Measurements from ENCODE around the gene UGGT1. TPM values are rescaled to one million over a fixed set of nuclear protein-coding genes. Genes with fewer than 3 reads are reported as not detected.

Gene UGGT1
- total and polyA plus RNA-seq, 9 of the 15 experiments (the other 6 are each of a cell fraction or from before 2014, with no cell fraction given): 5.1 to 56.4 (median 37.9) TPM

DNA sequence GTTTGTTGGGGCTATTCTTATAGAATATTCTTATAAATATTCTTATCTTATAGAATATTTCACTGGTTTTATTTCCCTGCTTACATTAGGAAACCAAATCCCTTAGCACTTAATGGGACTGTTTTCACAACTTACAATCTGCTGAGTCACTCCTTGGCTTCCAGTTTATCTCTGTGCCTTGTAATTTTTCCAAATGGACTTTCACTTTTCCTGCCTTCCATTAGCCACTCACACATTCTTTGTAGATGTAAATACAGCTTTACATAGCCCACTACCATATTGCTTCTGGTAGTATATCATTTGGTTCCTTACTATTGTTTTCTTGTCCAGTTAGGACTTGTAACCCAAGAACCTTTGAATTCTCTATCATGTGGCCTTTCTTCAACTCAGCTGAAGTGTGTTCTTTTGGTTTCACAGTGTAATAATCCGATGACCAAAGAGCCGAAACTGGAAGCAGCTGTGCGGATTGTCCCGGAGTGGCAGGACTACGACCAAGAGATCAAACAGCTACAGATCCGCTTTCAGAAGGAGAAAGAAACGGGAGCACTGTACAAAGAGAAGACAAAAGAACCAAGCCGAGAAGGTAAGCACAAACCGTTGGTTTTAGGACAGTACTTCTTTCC is 96.1 kb downstream of the UGGT1 start (continued):
- TF ChIP-seq SMARCC2 (IDR thresholded peaks at IDR 0.05; ENCODE audit: low read depth) (no peak), ZNF830 (CRISPR knock-in tag; IDR thresholded peaks at IDR 0.05) (no peak), NCOA1 (IDR thresholded peaks at IDR 0.05; ENCODE audit: low read depth) (no peak), ILK (tag; IDR thresholded peaks at IDR 0.05; ENCODE audit: borderline replicate concordance, low read depth) (no peak), FOXJ3 (CRISPR knock-in tag; IDR thresholded peaks at IDR 0.05) (no peak), ZNF12 (CRISPR knock-in tag; IDR thresholded peaks at IDR 0.05) (no peak), PTBP1 (IDR thresholded peaks at IDR 0.05; ENCODE audit: low read depth, low read length) (no peak), RBM25 (IDR thresholded peaks at IDR 0.05; ENCODE audit: low read depth, low read length, severe bottlenecking) (no peak), ZNF316 (IDR thresholded peaks at IDR 0.05) (peak; percentile 91), ZFP30 (CRISPR knock-in tag; IDR thresholded peaks at IDR 0.05; ENCODE audit: borderline replicate concordance) (no peak), RBM34 (IDR thresholded peaks at IDR 0.05; ENCODE audit: borderline replicate concordance, insufficient read depth, low read length) (no peak), ARNT (IDR thresholded peaks at IDR 0.05) (no peak), ZSCAN32 (CRISPR knock-in tag; IDR thresholded peaks at IDR 0.05) (no peak), KDM1A (IDR thresholded peaks at IDR 0.05) (no peak), RAD51 (IDR thresholded peaks at IDR 0.05; ENCODE audit: borderline replicate concordance, low read depth) (no peak), NFXL1 (CRISPR knock-in tag; IDR thresholded peaks at IDR 0.05) (no peak), PCBP1 (IDR thresholded peaks at IDR 0.05; ENCODE audit: low read depth, low read length, poor library complexity, severe bottlenecking) (no peak), ZNF354B (CRISPR knock-in tag; IDR thresholded peaks at IDR 0.05) (no peak)
- TF ChIP-seq, protein P1, sequence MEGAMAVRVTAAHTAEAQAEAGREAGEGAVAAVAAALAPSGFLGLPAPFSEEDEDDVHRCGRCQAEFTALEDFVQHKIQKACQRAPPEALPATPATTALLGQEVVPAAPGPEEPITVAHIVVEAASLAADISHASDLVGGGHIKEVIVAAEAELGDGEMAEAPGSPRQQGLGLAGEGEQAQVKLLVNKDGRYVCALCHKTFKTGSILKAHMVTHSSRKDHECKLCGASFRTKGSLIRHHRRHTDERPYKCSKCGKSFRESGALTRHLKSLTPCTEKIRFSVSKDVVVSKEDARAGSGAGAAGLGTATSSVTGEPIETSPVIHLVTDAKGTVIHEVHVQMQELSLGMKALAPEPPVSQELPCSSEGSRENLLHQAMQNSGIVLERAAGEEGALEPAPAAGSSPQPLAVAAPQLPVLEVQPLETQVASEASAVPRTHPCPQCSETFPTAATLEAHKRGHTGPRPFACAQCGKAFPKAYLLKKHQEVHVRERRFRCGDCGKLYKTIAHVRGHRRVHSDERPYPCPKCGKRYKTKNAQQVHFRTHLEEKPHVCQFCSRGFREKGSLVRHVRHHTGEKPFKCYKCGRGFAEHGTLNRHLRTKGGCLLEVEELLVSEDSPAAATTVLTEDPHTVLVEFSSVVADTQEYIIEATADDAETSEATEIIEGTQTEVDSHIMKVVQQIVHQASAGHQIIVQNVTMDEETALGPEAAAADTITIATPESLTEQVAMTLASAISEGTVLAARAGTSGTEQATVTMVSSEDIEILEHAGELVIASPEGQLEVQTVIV (CRISPR knock-in tag; IDR thresholded peaks at IDR 0.05; ENCODE audit: borderline replicate concordance): no peak
- TF ChIP-seq, protein P2, sequence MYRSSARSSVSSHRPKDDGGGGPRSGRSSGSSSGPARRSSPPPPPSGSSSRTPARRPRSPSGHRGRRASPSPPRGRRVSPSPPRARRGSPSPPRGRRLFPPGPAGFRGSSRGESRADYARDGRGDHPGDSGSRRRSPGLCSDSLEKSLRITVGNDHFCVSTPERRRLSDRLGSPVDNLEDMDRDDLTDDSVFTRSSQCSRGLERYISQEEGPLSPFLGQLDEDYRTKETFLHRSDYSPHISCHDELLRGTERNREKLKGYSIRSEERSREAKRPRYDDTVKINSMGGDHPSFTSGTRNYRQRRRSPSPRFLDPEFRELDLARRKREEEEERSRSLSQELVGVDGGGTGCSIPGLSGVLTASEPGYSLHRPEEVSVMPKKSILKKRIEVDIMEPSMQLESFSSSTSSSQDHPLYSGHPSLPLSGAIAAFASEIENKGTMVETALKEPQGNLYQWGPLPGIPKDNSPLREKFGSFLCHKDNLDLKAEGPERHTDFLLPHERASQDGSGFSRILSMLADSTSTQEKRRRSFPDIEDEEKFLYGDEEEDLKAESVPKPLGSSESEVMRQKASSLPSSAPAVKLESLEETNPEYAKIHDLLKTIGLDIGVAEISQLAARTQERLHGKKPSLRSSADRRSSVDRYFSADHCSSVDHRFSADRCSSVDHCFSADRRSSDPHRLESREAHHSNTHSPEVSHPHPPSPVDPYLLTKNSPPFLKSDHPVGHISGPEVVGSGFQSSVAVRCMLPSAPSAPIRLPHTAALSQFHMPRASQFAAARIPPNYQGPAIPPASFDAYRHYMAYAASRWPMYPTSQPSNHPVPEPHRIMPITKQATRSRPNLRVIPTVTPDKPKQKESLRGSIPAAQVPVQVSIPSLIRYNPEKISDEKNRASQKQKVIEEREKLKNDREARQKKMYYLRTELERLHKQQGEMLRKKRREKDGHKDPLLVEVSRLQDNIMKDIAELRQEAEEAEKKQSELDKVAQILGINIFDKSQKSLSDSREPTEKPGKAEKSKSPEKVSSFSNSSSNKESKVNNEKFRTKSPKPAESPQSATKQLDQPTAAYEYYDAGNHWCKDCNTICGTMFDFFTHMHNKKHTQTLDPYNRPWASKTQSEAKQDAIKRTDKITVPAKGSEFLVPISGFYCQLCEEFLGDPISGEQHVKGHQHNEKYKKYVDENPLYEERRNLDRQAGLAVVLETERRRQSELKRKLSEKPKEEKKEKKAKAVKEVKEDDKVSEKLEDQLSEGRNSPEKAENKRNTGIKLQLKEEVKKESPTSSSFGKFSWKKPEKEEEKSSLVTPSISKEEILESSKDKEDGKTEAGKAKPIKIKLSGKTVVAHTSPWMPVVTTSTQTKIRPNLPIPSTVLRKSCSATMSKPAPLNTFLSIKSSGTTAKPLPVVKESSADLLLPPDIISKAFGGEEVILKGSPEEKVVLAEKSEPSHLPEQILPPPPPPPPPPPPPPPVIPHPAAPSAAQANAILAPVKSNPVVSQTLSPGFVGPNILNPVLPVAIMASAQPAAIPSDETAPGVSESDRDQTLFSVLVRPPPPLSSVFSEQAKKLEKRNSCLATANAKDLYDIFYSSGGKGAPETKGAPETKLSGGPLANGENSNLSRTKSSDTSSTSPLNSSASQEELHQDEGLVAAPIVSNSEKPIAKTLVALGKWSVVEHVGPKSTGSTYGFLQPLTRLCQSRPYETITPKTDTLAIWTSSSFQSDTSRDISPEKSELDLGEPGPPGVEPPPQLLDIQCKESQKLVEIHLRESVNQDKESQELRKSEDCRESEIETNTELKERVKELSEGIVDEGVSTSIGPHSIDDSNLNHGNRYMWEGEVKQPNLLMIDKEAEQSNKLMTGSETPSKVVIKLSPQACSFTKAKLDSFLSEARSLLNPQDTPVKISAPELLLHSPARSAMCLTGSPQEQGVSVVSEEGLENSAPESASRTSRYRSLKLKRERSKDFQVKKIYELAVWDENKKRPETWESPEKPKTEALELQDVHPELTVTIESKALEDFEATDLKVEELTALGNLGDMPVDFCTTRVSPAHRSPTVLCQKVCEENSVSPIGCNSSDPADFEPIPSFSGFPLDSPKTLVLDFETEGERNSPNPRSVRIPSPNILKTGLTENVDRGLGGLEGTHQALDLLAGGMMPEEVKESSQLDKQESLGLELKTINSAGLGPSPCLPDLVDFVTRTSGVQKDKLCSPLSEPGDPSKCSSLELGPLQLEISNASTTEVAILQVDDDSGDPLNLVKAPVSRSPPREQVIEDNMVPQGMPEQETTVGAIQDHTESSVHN (IDR thresholded peaks at IDR 0.05; ENCODE audit: borderline replicate concordance in 1 of 2, low read depth in 1 of 2): no peak
